Immature natural killer cell (primary cell): ENCODE measurements around the gene CCDC126. TPM values are rescaled to one million over a fixed set of nuclear protein-coding genes. Genes with fewer than 3 reads are reported as not detected.

Experiments used
- DNase-seq, 3 donors: peaks; one replicate each; pipeline ENCODE4 v3.0.0; 2022; ENCODE audit warnings: mixed read lengths in 1 of 3
- H3K27ac Mint-ChIP-seq, 6 donors: one replicate each; pipeline ENCODE4 v1.8.0; 2020; ENCODE audit warnings: mixed read lengths in 6 of 6, mild to moderate bottlenecking in 5 of 6, inconsistent platforms in 4 of 6, moderate library complexity in 3 of 6
- H3K27me3 Mint-ChIP-seq, 3 donors: one replicate each; pipeline ENCODE4 v1.8.0; 2020 to 2021; ENCODE audit warnings: low read depth in 3 of 3, mild to moderate bottlenecking in 3 of 3, mixed read lengths in 3 of 3, moderate library complexity in 3 of 3, inconsistent platforms in 1 of 3
- H3K36me3 Mint-ChIP-seq, 3 donors: one replicate each; pipeline ENCODE4 v1.8.0; 2020; ENCODE audit warnings: mixed read lengths in 3 of 3, inconsistent platforms in 2 of 3, mild to moderate bottlenecking in 2 of 3
- H3K4me1 Mint-ChIP-seq, 2 donors: one replicate each; pipeline ENCODE4 v1.8.0; 2020; ENCODE audit warnings: inconsistent platforms in 2 of 2, mild to moderate bottlenecking in 2 of 2, mixed read lengths in 2 of 2, moderate library complexity in 1 of 2
- H3K4me3 Mint-ChIP-seq, 5 donors: one replicate each; pipeline ENCODE4 v1.8.0; 2020; ENCODE audit warnings: mild to moderate bottlenecking in 5 of 5, mixed read lengths in 5 of 5, inconsistent platforms in 3 of 5, moderate library complexity in 3 of 5
- H3K9me3 Mint-ChIP-seq, 6 donors: one replicate each; pipeline ENCODE4 v1.8.0; 2020; ENCODE audit warnings: mild to moderate bottlenecking in 6 of 6, mixed read lengths in 6 of 6, inconsistent platforms in 4 of 6, moderate library complexity in 3 of 6
- polyA plus RNA-seq, 3 donors: library from polyadenylated mRNA; unstranded; fragments of 300-500 nt; fragmentation: Illumina TruSeq; gene quantifications; one replicate each; pipeline ENCODE4 v1.2.3, GENCODE V29; 2021

Gene CCDC126
- polyA plus RNA-seq, 3 donors from 2014 or later, result 13.8 to 23.7 (median 14.9) TPM

GRCh38 chr7:23604296-23604640 lies 7.1 kb downstream of the CCDC126 start:
- Mint-ChIP-seq H3K9me3 (no peaks in the 10 kb centered on the region), H3K27me3 (no peaks in the 10 kb centered on the region), H3K4me3 (no peak overlapping the region), H3K36me3 (peaks cover 0 to 14% (median 4%) of the 10 kb centered on the region in 3 donors), H3K4me1 (peaks cover 6 to 13% of the 10 kb centered on the region in 2 donors), H3K27ac (no peak overlapping the region)
- DNase-seq, result no peak

- Mint-ChIP-seq H3K9me3 (no peaks in the 10 kb centered on the region), H3K4me1 (peaks cover 2 to 12% of the 10 kb centered on the region in 2 donors), H3K36me3 (peaks cover 0 to 17% (median 6%) of the 10 kb centered on the region in 3 donors), H3K27me3 (no peaks in the 10 kb centered on the region), H3K27ac (no peak overlapping the region), H3K4me3 (no peak overlapping the region)
- no peak for DNase-seq
Observed at GRCh38 chr7:23607130-23607529, 9.9 kb downstream of the CCDC126 start.

GRCh38 chr7:23607866-23608265 lies 10.7 kb downstream of the CCDC126 start:
- H3K27me3 Mint-ChIP-seq, result no peaks in the 10 kb centered on the region
- peaks cover 0 to 22% (median 10%) of the 10 kb centered on the region in 3 donors for H3K36me3 Mint-ChIP-seq
- H3K4me1 Mint-ChIP-seq, result peaks cover 2 to 5% of the 10 kb centered on the region in 2 donors
- no peak overlapping the region for H3K4me3 Mint-ChIP-seq
- H3K27ac Mint-ChIP-seq, result no peak overlapping the region
- H3K9me3 Mint-ChIP-seq, result no peaks in the 10 kb centered on the region
- DNase-seq, result no peak

- no peak for DNase-seq
- Mint-ChIP-seq H3K4me3 (no peak overlapping the region), H3K9me3 (peaks cover 0 to 16% (median 7%) of the 10 kb centered on the region in 6 donors), H3K4me1 (peaks cover 0 to 2% of the 10 kb centered on the region in 2 donors), H3K27ac (no peak overlapping the region), H3K27me3 (peaks cover 0 to 1% (median 0%) of the 10 kb centered on the region in 3 donors), H3K36me3 (peaks cover 28 to 59% (median 46%) of the 10 kb centered on the region in 3 donors)
Observed at GRCh38 chr7:23615331-23615730, 18.1 kb downstream of the CCDC126 start.

- H3K9me3 Mint-ChIP-seq, result peaks cover 0 to 16% (median 7%) of the 10 kb centered on the region in 6 donors
- H3K27me3 Mint-ChIP-seq, result peaks cover 0 to 1% (median 0%) of the 10 kb centered on the region in 3 donors
- peaks cover 0 to 2% of the 10 kb centered on the region in 2 donors for H3K4me1 Mint-ChIP-seq
- no peak overlapping the region for H3K27ac Mint-ChIP-seq
- no peak overlapping the region for H3K4me3 Mint-ChIP-seq
- peaks cover 28 to 56% (median 46%) of the 10 kb centered on the region in 3 donors for H3K36me3 Mint-ChIP-seq
- no peak for DNase-seq
Observed at GRCh38 chr7:23616593-23616992, 19.4 kb downstream of the CCDC126 start.

GRCh38 chr7:23617482-23617881 lies 20.3 kb downstream of the CCDC126 start:
- no peak overlapping the region for H3K4me3 Mint-ChIP-seq
- no peak for DNase-seq
- H3K36me3 Mint-ChIP-seq, result peaks cover 28 to 55% (median 47%) of the 10 kb centered on the region in 3 donors
- peaks cover 0 to 16% (median 7%) of the 10 kb centered on the region in 6 donors for H3K9me3 Mint-ChIP-seq
- peaks cover 0 to 1% (median 0%) of the 10 kb centered on the region in 3 donors for H3K27me3 Mint-ChIP-seq
- peaks cover 0 to 2% of the 10 kb centered on the region in 2 donors for H3K4me1 Mint-ChIP-seq
- no peak overlapping the region for H3K27ac Mint-ChIP-seq

- H3K9me3 Mint-ChIP-seq, result peaks cover 0 to 16% (median 7%) of the 10 kb centered on the region in 6 donors
- H3K27ac Mint-ChIP-seq, result no peak overlapping the region
- DNase-seq, result no peak
- peaks cover 28 to 47% (median 41%) of the 10 kb centered on the region in 3 donors for H3K36me3 Mint-ChIP-seq
- H3K4me1 Mint-ChIP-seq, result peaks cover 0 to 2% of the 10 kb centered on the region in 2 donors
- H3K27me3 Mint-ChIP-seq, result peaks cover 0 to 1% (median 0%) of the 10 kb centered on the region in 3 donors
- no peak overlapping the region for H3K4me3 Mint-ChIP-seq
Observed at GRCh38 chr7:23618241-23618640, 21.1 kb downstream of the CCDC126 start.

GRCh38 chr7:23619141-23619540 lies 22.0 kb downstream of the CCDC126 start:
- H3K27me3 Mint-ChIP-seq, result peaks cover 0 to 1% (median 0%) of the 10 kb centered on the region in 3 donors
- H3K27ac Mint-ChIP-seq, result no peak overlapping the region
- peaks cover 0 to 16% (median 7%) of the 10 kb centered on the region in 6 donors for H3K9me3 Mint-ChIP-seq
- no peak for DNase-seq
- H3K4me3 Mint-ChIP-seq, result no peak overlapping the region
- peaks cover 0 to 2% of the 10 kb centered on the region in 2 donors for H3K4me1 Mint-ChIP-seq
- peaks cover 25 to 39% (median 39%) of the 10 kb centered on the region in 3 donors for H3K36me3 Mint-ChIP-seq

- Mint-ChIP-seq H3K27me3 (peaks cover 0 to 2% (median 1%) of the 10 kb centered on the region in 3 donors), H3K4me1 (peaks cover 3 to 9% of the 10 kb centered on the region in 2 donors), H3K9me3 (peaks cover 0 to 3% (median 1%) of the 10 kb centered on the region in 6 donors), H3K27ac (no peak overlapping the region), H3K36me3 (peaks cover 7 to 28% (median 19%) of the 10 kb centered on the region in 3 donors), H3K4me3 (no peak overlapping the region)
- DNase-seq, result no peak
Observed at GRCh38 chr7:23622506-23622925, 25.3 kb downstream of the CCDC126 start.

GRCh38 chr7:23628370-23628769 lies 31.2 kb downstream of the CCDC126 start:
- Mint-ChIP-seq H3K27ac (no peak overlapping the region), H3K27me3 (peaks cover 0 to 2% (median 0%) of the 10 kb centered on the region in 3 donors), H3K4me1 (peaks cover 3 to 9% of the 10 kb centered on the region in 2 donors), H3K4me3 (no peak overlapping the region), H3K9me3 (no peaks in the 10 kb centered on the region), H3K36me3 (peaks cover 0 to 13% (median 9%) of the 10 kb centered on the region in 3 donors)
- no peak for DNase-seq

GRCh38 chr7:23633417-23633816 lies 36.2 kb downstream of the CCDC126 start:
- H3K27ac Mint-ChIP-seq, result no peak overlapping the region
- H3K4me1 Mint-ChIP-seq, result no peaks in the 10 kb centered on the region
- no peak for DNase-seq
- no peaks in the 10 kb centered on the region for H3K27me3 Mint-ChIP-seq
- no peak overlapping the region for H3K4me3 Mint-ChIP-seq
- H3K9me3 Mint-ChIP-seq, result no peaks in the 10 kb centered on the region
- peaks cover 0 to 8% (median 4%) of the 10 kb centered on the region in 3 donors for H3K36me3 Mint-ChIP-seq

- Mint-ChIP-seq H3K27ac (no peak overlapping the region), H3K4me3 (no peak overlapping the region), H3K27me3 (peaks cover 0 to 2% (median 0%) of the 10 kb centered on the region in 3 donors), H3K9me3 (no peaks in the 10 kb centered on the region), H3K4me1 (no peaks in the 10 kb centered on the region), H3K36me3 (peaks cover 3 to 7% (median 5%) of the 10 kb centered on the region in 3 donors)
- no peak for DNase-seq
Observed at GRCh38 chr7:23645822-23646221, 48.6 kb downstream of the CCDC126 start.

GRCh38 chr7:23653942-23654341 lies 56.8 kb downstream of the CCDC126 start:
- no peak overlapping the region for H3K27ac Mint-ChIP-seq
- peaks cover 0 to 7% (median 6%) of the 10 kb centered on the region in 3 donors for H3K36me3 Mint-ChIP-seq
- H3K9me3 Mint-ChIP-seq, result peaks cover 13 to 38% (median 24%) of the 10 kb centered on the region in 6 donors
- no peak for DNase-seq
- H3K27me3 Mint-ChIP-seq, result peaks cover 0 to 4% (median 0%) of the 10 kb centered on the region in 3 donors
- no peaks in the 10 kb centered on the region for H3K4me1 Mint-ChIP-seq
- H3K4me3 Mint-ChIP-seq, result no peak overlapping the region

- DNase-seq, result no peak
- Mint-ChIP-seq H3K4me3 (no peak overlapping the region), H3K36me3 (peaks cover 0 to 7% (median 6%) of the 10 kb centered on the region in 3 donors), H3K9me3 (peaks cover 13 to 39% (median 25%) of the 10 kb centered on the region in 6 donors), H3K4me1 (no peaks in the 10 kb centered on the region), H3K27me3 (peaks cover 0 to 4% (median 0%) of the 10 kb centered on the region in 3 donors), H3K27ac (no peak overlapping the region)
Observed at GRCh38 chr7:23654508-23654907, 57.3 kb downstream of the CCDC126 start.

- Mint-ChIP-seq H3K27ac (no peak overlapping the region), H3K36me3 (peaks cover 0 to 7% (median 6%) of the 10 kb centered on the region in 3 donors), H3K9me3 (peaks cover 13 to 39% (median 26%) of the 10 kb centered on the region in 6 donors), H3K4me3 (no peak overlapping the region), H3K27me3 (peaks cover 0 to 4% (median 0%) of the 10 kb centered on the region in 3 donors), H3K4me1 (no peaks in the 10 kb centered on the region)
- DNase-seq, result no peak
Observed at GRCh38 chr7:23655433-23655832, 58.3 kb downstream of the CCDC126 start.
